AG09319 (cell line): ENCODE measurements around the gene RASSF3.

Experiments
- DNase-seq: peaks from one replicate; pipeline ENCODE4 v3.0.0-alpha.2; 2010; ENCODE audit warnings: low read depth; ENCODE audit errors: extremely low read depth
- CTCF ChIP-seq: IDR thresholded peaks from 2 replicates; pipeline ENCODE4 v1.5.1; 2011; ENCODE audit warnings: low read depth, mild to moderate bottlenecking, inconsistent platforms, low read length, moderate library complexity

The RASSF3 gene

GRCh38 chr12:64665514-64665913 is 55.2 kb downstream of the RASSF3 start:
- no peak for DNase-seq
- TF ChIP-seq CTCF, result no peak

- no peak for TF ChIP-seq CTCF
- DNase-seq, result no peak
Observed at GRCh38 chr12:64666054-64666914, 56.0 kb downstream of the RASSF3 start.

- no peak for TF ChIP-seq CTCF
- DNase-seq, result no peak
Observed at GRCh38 chr12:64667793-64668192, 57.5 kb downstream of the RASSF3 start.

- no peak for TF ChIP-seq CTCF
- DNase-seq, result no peak
Observed at GRCh38 chr12:64669270-64669842, 59.1 kb downstream of the RASSF3 start.

GRCh38 chr12:64670019-64670418 is 59.7 kb downstream of the RASSF3 start:
- DNase-seq, result no peak
- no peak for TF ChIP-seq CTCF

DNA sequence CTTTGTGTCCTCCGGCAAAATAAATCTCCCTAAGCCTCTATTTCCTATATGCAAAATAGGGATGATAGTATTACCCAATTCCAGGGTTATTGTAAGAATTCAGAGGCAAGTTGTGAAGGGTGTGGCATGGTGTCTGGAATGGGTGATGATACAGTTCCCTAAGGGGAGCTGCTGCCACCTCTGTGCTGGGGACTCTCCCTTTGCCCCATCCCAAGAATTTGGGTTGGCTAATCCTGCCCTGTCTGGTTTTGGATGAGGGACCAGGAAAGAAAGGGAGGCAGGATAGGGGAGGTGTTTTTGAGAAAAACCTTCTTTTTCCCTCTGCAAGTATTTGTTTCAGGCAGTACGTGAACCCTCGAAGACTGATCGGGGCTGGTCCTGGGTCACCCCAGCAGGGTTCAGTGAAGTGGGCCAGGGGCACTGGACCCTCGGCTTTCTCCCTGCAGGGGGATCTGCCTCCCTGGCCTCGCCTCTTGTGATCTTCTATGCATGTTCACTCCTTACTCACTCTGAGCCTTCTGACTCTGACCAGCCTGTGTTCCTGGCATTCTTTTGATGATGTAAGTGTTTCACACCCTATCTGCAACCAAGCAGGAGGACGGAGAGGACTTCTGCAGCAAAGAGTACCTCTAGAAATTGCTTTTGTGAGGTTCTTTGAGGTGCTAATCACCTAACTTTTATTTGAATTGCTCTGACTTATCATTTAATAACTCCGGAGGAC is 60.8 kb downstream of the RASSF3 start:
- no peak for DNase-seq
- TF ChIP-seq CTCF, result no peak

- no peak for DNase-seq
- TF ChIP-seq CTCF, result no peak
Observed at GRCh38 chr12:64671681-64672080, 61.4 kb downstream of the RASSF3 start.
